OCI-LY7 (cell line): ENCODE measurements around the gene JMY. TPM values are rescaled to one million over a fixed set of nuclear protein-coding genes. Genes with fewer than 3 reads are reported as not detected.

Source experiments
- small RNA-seq: library from RNA; depleted of rRNA; stranded (forward); fragments of <200 nt; gene quantifications from one replicate; pipeline ENCODE3, GENCODE V24; 2014
- total RNA-seq, 2 experiments: library from RNA; depleted of rRNA in 1 of 2; stranded (reverse); fragments of >200 nt in 1 of 2; shearing (Covaris generic) in 1 of 2; gene quantifications; 2 replicates each; pipeline ENCODE4 v1.2.3, GENCODE V29; 2014 to 2022

The JMY gene
- total RNA-seq, 2 experiments from 2014 or later: 4.5 to 6.3 TPM

Small RNA genes within 50 kb of the gene (small RNA-seq; reads per million reads assigned to genes)
- not detected for gene AC016559.1
- not detected for gene RF00425

Other genes with a start within 250 kb of the JMY start
- gene DMGDH, start 166.5 kb upstream of the JMY start, total RNA-seq (2014; rRNA removed; shearing (Covaris generic)): not detected in 2 replicates
- 1.1 and 1.5 TPM in 2 replicates for gene DMGDH, start 166.5 kb upstream of the JMY start, total RNA-seq (2022)
- gene BHMT2, start 166.4 kb upstream of the JMY start, total RNA-seq (2014; rRNA removed; shearing (Covaris generic)): not detected in 2 replicates
- not detected in 2 replicates for gene BHMT2, start 166.4 kb upstream of the JMY start, total RNA-seq (2022)
- not detected in 2 replicates for gene BHMT, start 124.3 kb upstream of the JMY start, total RNA-seq (2014; rRNA removed; shearing (Covaris generic))
- gene BHMT, start 124.3 kb upstream of the JMY start, total RNA-seq (2022): not detected in 2 replicates